NCI-H446 treated with DMSO at 0.1 percent for 48 hours (cell line): ENCODE results near the gene ZNF749.

Experiments used
- DNase-seq: peaks from one replicate; lab custom pipeline; 2025; lab: John Stamatoyannopoulos, UW

The ZNF749 gene

GRCh38 chr19:57435062-57435978, at the start of gene ZNF749:
ZNF749 (plus strand) TSS chr19:57435325; CDS start chr19:57435579, 254 bp downstream.
- DNase-seq: peak; percentile 96

DNA sequence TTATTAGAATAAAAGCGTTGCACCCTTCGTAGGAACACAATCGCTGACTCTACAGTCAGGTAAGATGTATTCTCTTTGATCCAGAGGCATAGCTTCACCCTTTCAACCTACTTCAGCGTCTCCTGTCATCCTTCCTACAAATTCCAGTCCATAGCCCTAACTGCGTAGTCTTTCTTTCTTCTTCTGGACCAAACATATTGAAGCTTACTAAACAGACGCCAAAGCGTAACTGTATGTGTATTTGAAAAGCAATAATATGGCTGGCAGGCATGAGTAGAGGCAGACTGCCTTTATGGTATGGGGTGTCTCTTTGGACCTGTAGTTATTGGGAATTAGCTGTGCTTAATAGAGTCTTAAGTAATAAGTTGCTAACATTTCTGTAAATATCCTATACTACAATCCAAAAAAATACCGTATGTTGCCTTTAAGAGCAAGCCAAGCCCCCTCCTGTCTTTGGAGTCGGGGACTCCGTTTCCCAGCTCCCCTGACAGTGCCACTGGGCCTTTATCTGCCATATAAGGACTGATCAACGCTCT, 45.9 kb upstream of the ZNF749 start:
- no peak for DNase-seq

GRCh38 chr19:57389730-57390598, 45.2 kb upstream of the ZNF749 start, which contains the start of gene ZNF548:
ZNF548 (plus strand) TSS chr19:57389854; CDS start chr19:57390100, 246 bp downstream.
- peak; percentile 96 for DNase-seq

GRCh38 chr19:57395710-57396109, 39.4 kb upstream of the ZNF749 start:
- DNase-seq: no peak

GRCh38 chr19:57398868-57399267, 36.3 kb upstream of the ZNF749 start:
- DNase-seq: no peak

DNA sequence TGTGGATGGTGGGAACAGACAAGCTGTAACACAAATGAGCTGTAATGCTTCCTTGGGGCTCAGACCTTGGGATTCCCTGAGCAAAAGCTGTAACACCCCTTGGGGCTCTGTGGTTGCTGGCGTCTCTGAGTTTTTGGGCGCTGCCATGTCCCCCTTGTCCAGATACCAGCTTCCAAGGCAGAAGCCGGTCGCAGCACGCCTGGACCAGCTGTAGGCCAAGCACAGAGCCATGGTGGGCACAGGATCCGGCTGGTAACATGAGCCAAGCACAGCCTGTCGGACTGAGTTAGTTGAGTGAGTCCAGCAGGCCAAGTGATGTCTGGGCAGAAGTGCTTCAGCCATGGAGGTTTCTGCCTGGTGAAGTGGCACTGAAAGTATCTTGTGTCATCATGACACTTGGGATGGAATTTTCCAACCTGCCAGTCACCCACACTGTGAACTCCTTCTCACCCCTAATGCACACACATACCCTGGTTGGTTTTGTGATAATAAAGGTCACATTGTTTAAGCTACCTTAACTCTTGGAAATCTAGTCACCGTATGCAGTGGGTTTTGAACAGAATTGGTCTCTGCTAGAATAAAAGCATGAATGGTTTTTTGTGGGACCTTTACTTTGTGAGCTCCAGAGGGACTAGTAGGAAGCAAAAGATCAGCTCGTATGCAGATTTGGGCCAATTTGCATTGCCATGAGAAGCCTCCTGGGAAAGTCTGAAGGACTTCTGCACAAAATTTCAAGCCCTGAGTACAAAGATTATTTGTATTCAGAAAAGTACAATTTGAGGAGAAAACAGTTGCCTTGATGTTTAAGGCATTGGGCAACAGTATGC, 31.2 kb upstream of the ZNF749 start:
- DNase-seq: no peak

DNA sequence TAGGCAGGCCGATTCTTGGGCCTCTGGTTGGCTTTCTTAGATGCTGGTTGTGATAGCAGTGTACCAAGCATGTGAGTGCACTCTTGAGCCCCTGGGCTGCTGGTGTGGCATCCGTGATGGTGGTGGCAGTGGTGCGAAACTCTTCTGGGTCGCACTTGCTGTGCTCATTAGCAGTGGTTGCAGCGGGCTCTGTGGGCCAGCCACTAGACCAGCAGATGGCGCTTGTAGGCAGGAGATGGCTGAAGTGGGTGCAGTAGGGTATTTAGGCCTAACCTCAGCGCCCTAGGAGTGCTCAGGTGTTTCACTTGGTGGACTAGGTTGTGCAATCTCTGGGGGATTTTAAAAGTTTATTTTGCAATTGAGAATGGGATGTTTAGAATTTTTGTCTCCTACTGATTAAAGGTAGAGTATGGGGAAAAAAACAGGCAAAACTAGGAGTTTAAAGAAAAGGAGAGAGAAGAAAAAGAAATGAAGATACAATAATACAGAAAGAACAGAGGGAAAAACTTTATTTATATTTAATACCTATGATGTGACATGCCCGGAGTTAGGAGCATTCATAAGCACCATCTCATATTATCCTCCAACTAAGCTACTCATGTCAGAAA, 28.5 kb upstream of the ZNF749 start:
- DNase-seq: no peak

GRCh38 chr19:57410877-57411671, 24.1 kb upstream of the ZNF749 start, which contains the start of gene ZNF17:
ZNF17 (plus strand) TSS chr19:57411161; CDS start chr19:57413616, 2,455 bp downstream.
- DNase-seq: peak; percentile 78

GRCh38 chr19:57419439-57419838, 15.7 kb upstream of the ZNF749 start:
- DNase-seq: no peak

- no peak for DNase-seq
Measured at GRCh38 chr19:57421037-57421436, 14.1 kb upstream of the ZNF749 start.

- DNase-seq: no peak
Measured at GRCh38 chr19:57434386-57435061, 601 bp upstream of the ZNF749 start.

GRCh38 chr19:57436417-57436816, 1.3 kb downstream of the ZNF749 start:
- no peak for DNase-seq

GRCh38 chr19:57437931-57438330, 2.8 kb downstream of the ZNF749 start:
- no peak for DNase-seq

- DNase-seq: no peak
Measured at GRCh38 chr19:57438925-57439324, 3.8 kb downstream of the ZNF749 start.

GRCh38 chr19:57441979-57442752, 7.0 kb downstream of the ZNF749 start:
- no peak for DNase-seq

DNA sequence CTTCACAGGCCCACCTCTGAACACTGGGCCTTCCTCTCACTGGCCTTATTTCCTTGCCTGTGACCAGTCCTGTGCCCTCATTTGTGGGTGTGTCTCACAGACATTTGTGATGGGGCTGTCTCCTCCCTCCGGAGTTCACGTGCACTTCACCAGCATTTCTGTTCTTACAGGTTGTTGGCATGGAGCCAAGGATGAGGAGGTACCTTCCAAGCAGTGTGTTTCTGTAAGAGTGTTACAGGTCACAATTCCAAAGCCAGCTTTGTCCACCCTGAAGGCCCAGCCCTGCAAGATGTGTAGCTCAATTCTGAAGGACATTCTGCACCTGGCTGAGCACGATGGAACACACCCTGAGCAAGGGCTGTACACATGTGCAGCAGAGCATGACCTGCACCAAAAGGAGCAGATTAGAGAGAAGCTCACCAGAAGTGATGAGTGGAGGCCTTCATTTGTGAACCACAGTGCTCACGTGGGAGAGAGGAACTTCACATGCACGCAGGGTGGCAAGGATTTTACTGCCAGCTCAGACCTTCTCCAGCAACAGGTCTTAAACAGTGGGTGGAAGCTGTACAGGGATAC, 8.1 kb downstream of the ZNF749 start:
- no peak for DNase-seq

DNA sequence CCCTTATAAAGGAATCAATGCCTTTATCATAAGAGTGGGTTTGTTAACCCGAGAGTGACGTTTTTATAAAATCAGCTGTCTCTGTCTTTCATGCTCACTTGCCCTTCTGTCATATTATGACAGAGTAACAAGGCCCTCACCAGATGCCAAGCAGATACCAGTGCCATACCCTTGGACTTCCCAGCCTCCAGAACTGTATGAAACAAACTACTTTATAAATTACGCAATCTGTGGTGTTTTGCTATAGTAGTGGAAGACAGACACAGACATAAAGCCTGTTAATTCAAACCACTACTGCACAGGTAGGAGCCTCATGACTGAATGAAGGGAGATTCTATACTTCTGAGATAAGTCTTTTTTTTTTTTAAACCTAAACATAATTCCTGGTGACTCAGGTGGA, 17.2 kb downstream of the ZNF749 start:
- no peak for DNase-seq

- no peak for DNase-seq
Measured at GRCh38 chr19:57465680-57466381, 30.7 kb downstream of the ZNF749 start.
